G401.6 (cell line): ENCODE measurements around the gene RBPJL.
"Not testable (repeated sequence)": the region's sequence is repeated elsewhere in the genome, so short reads cannot be mapped to it uniquely, and the experiment has no call there.

Source experiments
- FAIRE-seq: peaks from 2 replicates; lab custom pipeline; 2012; peaks lifted over from hg19 to GRCh38; lab: Jason Lieb, UNC

The RBPJL gene

DNA sequence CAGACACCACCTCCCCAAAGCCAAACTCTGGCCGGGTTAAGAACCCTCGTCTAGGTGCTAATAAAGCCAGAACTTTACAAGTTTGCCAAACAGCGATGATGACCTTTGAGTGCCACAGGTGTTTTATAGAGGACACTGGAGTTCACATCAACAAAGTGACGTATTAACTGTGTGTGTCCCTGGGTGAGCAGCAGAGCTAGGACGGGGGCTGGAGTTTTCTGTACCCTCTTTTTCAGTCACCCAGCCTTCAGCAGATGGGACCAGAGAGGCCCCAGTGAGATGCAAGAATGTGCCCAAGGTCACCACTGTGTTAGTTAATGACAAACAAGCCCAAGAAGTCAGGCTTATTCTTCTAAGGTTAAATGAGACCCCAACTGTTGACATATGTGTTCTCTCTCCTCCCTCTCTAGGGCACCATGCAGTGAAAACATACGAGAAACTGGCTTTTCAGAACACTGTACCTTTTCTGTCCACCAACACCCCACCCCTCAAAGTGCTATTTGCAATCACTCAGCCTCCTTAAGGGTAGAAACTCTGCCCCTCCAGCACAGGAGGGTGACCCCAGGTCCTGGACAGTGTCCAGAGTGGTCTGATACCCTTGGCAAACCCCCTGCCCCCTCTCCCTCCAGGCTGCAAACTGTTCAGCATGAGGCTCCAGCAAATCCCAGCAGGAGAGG lies 36.4 kb downstream of the RBPJL start:
- FAIRE-seq: no peak

DNA sequence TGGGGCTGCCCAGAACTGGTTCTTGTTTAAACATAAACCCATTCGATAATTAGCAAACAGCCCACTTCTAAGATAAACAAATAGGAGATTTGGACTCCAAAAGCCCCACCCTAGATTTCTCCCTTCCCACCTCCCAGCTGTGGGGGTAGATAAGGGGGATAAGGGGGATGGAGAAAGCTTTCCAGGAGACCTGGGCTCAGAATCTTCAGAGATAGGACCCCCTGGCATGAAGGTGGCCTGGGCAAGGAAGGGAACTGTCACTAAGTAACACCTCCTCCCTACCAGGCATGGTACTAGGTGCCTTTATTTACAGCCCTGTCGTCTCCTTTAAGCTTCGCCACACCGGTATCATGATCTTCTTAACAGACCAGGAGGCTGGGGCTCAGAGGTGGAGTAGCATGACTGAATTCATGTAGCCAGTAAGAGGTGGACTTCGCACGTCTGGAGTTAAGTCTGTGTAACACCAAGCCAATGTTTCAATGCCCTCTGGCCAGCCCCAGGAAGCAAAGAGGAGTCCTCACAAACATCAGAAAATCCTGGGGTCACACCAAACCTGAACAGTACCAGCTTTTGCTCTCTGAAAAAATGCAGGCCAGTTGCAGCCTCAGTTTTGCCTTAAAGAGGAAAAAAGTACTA lies 37.0 kb downstream of the RBPJL start:
- FAIRE-seq: no peak

DNA sequence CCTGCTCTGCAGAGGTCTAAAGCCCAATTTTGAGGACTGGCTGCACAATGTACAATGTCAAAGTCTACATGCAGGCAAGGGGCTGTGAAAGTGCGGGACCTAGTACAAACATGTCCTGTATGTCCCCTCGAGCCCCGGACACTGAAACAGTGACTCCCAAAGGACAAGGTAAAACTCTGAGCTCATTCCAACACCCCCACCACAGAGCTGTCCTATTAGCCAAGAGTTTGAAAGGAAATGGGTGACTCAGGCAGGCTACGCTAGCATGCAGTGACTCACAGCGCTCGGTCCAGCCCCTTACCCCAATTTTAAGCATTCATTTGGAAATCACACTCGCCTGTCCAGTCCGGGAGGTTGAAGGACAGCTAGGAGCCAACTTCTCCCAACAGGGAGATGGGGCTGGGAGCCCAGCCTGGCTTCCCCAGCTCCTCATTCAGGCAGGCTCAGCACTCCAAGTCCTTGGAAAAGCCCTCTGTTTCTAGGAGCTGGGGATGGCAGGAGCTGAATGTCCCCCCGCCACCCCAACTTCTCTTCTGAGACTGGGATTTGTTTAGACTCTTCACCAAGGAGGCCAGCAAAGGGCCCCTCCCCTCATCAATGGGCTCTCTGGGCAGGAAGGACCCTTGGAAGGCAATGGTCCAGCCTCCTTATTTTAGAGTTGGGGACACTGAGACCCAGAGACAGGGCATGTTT lies 37.7 kb downstream of the RBPJL start:
- no peak for FAIRE-seq

DNA sequence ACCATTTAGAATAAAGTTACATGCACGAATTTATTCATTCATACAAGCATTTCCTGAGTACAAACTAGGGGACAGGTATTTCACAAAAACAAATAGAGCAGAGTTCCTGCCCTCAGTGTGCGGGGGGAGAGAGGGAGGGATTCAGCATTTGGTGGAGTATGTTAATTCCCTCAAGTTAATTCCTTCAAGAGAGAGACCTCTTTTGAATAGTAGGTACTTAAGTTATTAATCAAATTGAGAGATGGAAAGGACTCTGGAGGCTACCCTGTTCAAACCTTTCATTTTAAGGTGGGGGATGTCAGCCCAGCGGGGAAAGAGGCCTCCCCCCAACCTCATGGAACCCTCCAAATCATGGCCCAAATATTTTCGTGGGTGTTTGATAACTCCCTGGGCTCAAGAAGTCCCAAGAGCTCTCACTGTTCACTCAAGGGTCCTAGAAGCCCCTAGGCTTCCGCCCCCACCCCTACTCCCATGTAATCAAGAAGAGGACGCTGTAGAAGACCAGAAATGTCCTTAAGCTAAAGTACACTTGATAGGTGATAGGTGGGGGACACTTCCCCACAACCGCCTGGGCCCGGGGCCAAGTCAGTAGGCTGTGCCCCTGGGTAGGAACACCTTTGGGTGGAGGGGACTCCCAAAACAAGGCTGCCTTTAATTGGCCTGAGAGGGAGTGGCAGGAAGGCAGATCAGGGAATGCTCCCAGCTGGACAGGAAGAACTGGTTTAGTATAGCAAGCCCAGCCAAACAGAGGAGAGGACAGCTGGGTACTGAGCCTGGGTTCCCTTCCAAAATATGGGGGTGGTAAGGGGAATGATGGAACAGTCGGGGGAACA lies 38.7 kb downstream of the RBPJL start:
- no peak for FAIRE-seq

DNA sequence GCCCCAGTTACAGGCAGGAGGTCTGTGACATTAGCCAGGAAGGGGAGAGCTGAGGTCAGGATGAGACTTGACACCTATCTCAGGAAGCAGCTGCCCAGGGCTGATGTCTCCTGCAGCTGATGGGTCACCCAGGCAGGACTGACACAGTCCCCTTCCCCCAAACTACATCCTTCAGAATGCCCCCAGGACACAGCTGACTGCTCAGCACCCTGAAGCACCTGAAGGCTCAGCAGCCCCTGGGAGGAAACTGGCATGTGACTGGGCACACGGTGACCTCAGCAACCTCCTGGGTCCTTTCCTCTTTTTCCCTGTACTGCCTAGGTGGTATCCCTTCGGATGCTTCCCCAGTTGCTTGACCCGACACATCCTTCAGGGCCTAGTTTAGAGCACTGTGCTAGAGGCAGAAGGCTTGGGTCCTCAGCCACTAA lies 39.7 kb downstream of the RBPJL start:
- FAIRE-seq: no peak

DNA sequence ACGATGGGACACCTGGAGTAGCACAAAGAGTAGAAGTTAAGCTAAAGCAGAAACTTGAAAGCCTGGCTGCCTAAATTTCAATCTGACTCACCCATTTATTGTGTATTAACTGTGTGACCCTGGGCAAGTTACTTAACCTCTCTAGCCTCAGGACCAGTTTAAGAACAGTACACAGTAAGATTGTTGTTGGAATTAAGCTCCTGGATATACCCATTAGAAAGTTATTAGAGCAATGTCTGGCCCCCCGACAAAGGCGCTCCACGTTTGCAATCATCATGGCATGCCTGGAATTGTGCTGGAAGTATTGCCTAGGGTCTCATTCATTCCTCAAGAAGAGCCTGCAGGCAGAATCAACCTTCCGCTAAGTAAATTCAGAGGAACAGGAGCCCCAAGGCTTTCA lies 40.2 kb downstream of the RBPJL start:
- FAIRE-seq: no peak

DNA sequence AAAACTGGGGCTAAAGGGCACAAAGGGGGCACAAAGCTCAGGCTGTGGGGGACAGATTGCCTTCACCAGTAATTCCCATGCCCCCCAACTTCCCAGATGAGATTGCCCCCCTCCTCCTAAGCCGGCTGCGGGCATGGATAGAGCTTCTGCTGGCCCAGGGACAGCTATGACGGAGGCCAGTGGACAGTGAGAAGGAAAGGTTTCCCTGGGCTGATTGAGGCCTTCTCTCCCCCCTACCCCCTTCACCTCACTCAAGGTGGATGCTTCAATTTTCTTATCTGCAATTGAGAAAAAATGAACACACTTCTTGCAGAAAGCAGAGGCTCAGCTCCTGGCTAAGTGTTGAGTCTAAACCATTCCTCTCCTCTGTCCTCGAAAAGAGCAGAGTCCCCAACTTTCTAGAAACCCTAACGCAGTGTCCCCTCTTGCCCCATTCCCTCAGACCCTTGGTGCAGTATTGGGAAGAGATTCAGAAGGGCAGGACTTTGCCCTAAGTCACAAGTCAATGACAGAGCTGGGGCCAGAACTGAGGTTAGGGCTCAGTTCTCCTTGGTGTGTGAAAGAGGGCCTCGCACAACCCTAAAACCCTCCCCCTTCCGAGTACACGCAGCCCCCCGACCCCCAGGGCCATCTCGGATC lies 40.8 kb downstream of the RBPJL start:
- FAIRE-seq: no peak

DNA sequence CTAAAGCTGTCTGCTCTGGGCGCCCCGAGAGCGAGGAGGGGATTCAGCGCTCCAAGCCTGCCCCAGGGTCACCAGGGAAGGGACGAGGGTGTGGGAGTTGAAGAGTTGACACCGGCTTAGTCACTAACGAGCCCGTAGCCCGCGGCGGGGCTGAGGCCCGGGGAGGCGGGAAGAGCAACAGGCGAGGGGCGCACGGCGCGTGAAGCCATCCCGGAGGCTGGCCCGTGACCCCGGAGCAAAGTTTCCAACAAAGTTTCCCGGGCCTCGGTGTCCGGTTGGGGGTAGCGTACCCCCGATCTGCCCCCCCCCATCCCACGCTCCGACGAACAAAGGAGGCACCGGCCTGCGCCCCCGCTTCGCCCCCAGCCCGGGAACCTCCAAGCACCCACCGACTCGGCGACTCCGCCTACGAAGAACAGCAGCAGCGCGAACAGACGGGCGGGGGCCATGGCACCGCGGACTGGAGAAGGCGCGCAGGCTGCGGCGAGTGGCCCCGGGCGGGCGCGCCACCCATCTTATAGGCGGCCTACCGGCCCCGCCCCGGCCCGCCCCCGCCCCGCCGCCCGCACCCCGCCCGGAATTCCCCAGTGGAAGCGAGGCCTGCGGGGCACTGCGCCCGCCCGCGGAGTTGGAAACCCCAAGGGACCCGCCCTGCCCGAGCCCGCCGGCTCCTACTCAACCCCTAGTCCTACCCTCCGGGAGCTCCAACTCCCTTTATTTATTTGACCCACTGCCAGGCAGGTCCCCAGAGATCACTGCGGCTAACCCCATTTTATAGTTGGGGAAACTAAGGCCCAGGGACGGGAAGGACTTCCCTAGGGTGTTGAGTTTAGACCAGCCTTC lies 41.5 kb downstream of the RBPJL start, which contains the start of gene SDC4:
Gene SDC4, minus strand, starts transcription at position 489 of the 843 bp plus-strand sequence. Its CDS starts 40 bp downstream, at position 449.
- no peak for FAIRE-seq

DNA sequence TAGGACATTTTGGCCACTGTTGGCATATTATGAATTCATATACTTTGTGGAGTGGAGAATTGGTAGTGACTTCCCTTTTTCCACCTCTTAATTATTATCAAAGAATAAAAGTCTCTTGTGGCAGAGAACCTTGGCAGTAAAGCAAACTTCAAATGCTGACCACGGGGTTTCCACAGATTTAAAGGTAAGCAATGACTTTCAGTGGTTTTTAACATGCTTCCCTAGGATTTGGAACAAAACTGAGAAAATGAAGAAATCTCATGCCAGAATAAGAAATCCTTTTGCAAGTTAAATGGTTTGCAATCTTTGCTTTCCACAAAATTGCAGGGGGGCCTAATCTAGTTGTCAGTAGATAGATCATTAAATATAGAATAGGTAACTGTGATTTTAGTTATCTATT lies 43.6 kb downstream of the RBPJL start:
- FAIRE-seq: no peak

DNA sequence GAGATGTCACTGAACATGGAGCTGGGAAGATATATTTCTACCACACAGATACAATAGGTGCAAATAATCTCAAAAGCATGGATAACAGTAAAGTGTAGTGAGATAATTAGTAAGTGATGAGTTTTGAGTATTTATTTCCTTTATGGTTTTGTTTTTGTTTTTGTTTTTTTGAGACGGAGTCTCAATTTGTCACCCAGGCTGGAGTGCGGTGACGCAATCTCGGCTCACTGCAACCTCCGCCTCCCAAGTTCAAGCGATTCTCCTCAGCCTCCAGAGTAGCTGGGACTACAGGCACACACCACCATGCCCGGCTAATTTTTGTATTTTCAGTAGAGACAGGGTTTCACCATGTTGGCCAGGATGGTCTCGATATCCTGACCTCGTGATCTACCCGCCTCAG lies 44.2 kb downstream of the RBPJL start:
- not testable (repeated sequence) for FAIRE-seq

DNA sequence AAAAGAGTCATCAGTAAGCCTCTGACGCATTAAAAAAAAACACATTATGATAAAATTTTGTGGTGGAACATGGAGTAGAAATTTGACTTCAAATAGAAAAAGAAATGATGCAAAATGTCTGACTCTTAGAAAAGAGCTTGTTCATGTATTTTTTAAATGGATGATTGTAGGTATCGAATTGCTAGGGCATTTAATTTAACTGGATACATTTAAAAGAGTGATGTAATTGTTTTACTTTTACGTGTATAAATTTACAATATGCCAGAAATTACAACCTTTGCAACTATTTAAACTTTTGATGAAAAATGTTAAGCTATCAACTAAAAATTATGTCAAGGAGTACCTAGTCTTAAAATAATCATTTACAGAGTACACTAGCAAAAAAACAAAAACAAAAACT lies 46.1 kb downstream of the RBPJL start:
- FAIRE-seq: no peak

DNA sequence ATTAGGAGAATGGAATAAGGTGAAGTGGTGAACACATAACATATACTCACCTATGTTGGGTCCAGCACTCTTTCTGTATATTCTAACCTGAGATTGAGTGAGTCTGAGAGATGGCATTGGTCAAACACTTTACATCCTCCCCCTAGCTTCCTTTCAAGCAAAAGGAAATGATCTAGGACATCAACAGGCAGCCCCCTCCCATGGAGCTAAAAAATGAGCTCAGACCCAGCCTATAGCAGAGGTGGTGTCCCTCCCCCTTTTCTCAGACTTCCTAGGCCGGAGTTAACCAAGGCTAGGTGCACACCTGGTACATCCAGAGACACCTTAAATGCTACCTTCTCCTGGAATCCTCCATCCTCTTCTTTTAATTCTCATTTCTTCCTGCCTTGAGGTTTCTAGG lies 47.1 kb downstream of the RBPJL start:
- FAIRE-seq: no peak

DNA sequence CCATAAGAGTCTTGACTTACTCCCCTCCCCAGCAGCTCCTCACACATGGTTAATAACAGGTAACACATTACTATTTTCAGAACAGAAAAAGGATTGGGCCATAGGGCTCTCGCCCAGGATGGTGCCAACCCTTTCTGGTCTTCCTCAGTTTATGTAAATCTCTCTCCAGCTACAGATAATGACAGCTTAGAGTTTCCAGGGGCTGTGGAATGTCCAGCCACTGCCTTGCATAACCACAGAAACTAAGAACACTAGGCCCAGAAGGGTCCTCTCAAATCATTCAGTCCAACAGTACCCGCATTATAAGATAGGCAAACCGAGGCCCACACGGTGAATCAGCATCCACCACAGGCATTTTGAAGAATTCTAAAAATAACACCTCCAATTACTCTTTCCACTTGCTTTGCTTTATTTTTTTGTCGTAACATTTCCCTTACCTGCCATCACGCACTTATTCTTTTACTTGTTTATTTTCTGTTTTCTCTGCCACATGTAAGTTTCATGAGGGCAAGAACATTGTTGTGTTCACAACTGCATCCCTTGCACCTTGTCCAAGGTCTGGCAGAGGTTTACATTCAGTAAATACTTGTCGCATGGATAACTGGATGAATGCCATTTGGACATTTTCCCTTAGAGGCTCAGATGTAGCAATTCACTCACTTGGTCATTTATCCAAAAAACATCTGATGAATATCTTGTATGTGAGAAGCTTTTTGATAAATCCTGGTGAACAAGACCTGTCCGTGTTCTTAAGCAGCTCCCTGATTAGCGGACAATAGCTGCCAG lies 48.0 kb downstream of the RBPJL start:
- no peak for FAIRE-seq

DNA sequence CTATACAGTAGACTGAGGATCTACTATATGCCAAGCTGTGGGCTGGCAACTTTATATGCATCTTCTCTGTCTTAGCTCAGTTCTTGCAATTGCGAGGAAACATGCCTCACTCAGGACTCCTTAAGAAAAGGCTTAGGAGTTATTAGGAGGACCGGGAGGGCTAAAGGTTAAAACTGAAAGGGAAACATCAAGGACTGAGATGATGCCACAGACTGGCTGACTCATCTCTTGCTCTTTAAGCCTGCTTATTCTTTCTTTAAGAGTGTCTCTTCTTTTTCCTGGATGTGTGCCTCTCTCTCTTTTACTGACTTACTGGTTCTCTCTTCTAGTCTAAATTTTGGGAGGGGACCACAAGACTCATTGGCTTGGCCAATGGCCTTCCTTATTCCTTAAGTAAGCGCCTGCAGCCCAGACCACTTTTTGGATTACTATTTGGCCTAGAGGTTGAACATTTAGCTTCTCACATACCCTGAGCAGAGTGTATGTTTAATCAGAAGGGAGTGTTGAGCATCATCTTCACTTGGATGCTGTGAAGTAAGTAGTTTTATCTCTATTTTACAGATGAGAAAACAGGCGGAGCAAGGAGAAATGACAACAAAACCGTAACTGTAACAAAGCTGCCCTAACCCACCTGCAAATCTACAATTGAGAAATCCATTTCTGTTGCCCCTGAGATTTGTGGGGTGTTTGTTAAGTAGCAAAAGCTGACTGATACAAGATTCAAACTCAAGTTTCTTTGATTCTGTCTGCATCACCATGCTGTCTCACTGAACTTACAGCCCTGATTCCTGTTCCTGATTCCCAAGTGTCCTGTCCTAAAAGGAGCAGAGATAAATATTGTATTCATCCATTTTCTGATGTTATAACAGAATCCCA lies 48.8 kb downstream of the RBPJL start:
- FAIRE-seq: no peak

DNA sequence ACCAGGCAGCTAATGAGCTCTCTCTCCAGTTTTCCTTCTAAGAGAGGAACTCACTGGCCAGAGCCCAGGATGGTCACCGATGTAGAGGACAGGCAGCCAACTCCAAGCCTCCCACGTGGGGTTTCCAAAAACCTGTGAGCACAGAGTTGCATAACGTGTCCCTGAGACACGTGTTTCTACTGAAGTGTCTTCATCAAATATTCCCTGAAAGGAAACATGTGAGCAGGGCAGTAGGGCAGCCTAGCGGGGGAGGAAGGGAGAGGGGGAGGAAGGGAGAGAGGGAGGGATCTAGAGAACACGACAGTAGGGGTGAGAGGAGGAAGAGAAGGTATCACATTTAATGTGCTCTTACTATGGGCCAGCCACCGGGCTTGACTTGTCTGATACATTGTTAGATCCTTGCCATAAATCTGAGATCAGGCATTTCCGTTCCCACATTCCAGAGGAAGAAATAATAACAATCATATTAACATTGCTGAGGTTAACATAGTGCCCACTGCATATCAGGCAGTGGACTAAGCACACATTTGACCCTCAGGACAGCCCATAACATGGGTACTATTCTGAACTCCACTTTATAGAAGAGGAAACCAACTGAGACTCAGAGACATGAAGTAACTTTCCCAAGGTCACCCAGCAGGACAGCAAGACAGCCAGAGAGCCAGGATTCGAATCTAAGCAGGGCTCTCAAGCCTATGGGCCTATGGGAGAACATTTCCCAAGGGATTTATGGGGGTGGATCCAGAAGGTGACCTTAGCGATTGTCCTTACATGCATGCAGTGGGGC lies 51.8 kb downstream of the RBPJL start:
- FAIRE-seq: no peak

DNA sequence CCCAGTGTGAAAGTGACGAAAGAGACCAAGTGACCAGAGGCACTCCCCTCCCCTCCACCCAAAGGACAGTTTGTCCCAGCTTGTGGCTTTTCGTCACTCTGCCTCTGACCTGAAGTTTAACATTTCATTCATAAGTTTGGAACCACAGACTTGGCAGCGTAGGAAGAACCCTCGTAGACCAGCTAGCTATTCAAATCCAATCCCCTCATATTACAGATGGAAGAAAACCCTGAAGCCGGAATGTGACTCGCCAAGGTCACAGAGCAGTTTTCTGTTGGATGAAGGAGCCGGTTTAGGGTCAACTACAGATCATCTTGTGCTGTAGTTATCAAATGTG lies 52.4 kb downstream of the RBPJL start:
- no peak for FAIRE-seq

DNA sequence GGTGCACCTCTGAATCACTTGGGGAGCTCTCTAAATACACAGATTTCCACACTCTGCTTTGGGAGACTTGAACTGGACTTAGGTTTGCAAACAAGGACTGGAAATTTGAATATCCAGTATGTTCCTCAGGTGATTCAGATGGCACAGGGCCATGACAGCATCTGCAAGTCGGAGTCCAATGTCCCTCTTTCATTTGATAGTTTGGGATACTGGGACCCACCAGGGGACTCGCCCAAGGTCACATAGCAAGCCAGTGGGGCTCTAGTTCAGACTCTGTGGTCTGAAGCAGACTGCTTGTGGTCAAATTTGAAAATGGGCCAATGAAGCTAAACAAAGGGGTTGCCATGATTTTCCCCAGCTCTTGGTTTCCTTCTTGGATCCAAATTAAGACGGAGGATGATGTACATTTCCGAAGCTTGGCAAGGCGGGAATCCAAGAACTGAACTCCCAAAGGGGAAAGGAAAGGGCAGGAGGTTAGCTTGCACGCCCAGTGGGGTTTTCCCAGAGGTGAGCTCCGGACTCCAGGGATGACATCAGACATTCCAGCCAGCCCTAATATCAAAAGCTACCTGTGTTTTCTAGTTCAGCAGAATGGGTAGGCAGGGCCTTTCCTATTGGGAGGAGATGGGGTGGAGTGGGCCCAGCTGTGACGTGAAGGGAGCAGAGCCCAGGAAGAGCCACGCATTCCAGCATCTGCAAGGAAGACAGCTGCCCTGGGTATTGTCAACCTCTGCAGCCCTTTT lies 52.9 kb downstream of the RBPJL start:
- FAIRE-seq: no peak

DNA sequence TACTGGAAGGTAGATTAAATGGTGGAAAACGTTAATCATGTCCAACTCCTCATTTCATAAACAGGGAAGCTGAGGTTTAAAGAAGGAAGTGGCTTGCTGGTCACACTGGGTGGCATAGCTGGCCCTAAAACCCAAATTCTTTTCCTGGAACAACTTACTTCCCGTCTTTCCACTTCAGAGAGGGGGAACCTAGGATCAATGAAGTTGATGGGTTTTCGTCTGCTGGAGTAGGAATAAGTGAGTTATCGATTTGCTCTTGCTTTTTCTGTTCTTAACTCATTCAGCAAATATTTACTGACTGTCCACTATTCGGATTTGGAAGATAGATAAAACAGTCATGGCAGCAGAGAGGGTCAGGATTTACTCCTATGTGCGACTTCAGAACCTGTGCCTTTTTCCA lies 55.2 kb downstream of the RBPJL start:
- FAIRE-seq: no peak
